RPMI7951 (cell line): Measurements from ENCODE around the gene PGAP3. TPM values are rescaled to one million over a fixed set of nuclear protein-coding genes. Genes with fewer than 3 reads are reported as not detected.
"Not testable (repeated sequence)": the region's sequence is repeated elsewhere in the genome, so short reads cannot be mapped to it uniquely, and the experiment has no call there.

Experiments
- DNase-seq: peaks from one replicate; pipeline ENCODE4 v3.0.0-alpha.2; 2012; ENCODE audit warnings: low read depth
- total RNA-seq: library from RNA; depleted of rRNA; stranded (reverse); fragments of >200 nt; shearing (Covaris generic); gene quantifications from 2 replicates; pipeline ENCODE4 v1.2.3, GENCODE V29; 2014

Gene PGAP3
- total RNA-seq, 1 experiment from 2014 or later, result 4.0 TPM

DNA sequence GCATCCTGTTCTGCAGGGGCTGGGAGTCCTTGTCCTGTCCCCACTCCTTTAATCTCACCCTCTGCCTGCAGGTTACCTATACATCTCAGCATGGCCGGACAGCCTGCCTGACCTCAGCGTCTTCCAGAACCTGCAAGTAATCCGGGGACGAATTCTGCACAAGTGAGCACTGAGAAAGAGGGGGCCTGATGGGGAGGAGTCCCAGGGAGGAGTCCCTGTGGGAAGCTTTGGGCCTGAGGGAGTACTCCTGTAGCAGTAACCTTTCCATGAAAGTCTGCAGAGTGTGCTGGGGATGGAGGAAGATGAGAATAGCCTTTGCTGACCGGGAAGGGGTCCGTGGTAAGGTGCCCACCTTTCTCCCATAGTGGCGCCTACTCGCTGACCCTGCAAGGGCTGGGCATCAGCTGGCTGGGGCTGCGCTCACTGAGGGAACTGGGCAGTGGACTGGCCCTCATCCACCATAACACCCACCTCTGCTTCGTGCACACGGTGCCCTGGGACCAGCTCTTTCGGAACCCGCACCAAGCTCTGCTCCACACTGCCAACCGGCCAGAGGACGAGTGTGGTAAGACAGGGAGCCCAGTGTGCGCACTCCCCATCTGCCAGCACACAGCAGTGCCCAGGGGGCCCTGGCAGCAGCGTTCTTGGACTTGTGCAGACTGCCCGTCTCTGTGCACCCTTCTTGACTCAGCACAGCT is 27.7 kb upstream of the PGAP3 start:
- no peak for DNase-seq

DNA sequence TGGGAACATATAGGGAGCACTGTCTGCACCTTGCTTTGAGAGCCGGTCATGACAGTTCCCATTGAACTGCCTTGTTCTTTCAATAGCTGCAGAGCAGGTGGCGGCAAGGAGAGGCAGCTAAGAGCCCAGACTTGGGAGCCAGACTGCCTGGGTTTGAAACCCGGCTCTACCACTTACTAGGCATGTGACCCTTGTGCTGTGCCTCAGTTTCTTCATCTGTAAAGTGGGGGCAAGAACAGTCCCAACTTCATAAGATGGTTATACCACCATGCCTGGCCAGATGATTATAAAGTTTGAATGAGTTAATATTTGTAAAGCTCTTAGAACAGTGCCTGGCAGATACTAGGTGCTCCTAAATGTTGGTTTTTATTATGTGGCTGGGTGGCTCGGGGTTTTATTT is 26.4 kb upstream of the PGAP3 start:
- DNase-seq, result no peak

DNA sequence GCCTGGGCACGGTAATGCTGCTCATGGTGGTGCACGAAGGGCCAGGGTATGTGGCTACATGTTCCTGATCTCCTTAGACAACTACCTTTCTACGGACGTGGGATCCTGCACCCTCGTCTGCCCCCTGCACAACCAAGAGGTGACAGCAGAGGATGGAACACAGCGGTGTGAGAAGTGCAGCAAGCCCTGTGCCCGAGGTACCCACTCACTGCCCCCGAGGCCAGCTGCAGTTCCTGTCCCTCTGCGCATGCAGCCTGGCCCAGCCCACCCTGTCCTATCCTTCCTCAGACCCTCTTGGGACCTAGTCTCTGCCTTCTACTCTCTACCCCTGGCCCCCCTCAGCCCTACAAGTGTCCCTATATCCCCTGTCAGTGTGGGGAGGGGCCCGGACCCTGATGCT is 24.0 kb upstream of the PGAP3 start:
- DNase-seq, result no peak

DNA sequence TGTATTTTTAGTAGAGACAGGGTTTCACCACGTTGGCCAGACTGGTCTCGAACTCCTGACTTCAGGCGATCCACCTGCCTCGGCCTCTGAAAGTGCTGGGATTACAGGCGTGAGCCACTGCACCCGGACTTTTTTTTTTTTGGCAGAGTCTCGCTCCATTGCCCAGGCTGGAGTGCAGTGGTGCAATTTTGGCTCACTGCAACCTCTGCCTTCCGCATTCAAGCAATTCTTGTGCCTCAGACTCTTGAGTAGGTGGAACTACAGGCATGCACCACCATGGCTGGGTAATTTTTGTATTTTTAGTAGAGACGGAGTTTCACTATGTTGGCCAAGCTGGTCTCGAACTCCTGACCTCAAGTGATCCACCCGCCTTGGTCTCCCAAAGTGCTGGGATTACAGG is 23.2 kb upstream of the PGAP3 start:
- not testable (repeated sequence) for DNase-seq

DNA sequence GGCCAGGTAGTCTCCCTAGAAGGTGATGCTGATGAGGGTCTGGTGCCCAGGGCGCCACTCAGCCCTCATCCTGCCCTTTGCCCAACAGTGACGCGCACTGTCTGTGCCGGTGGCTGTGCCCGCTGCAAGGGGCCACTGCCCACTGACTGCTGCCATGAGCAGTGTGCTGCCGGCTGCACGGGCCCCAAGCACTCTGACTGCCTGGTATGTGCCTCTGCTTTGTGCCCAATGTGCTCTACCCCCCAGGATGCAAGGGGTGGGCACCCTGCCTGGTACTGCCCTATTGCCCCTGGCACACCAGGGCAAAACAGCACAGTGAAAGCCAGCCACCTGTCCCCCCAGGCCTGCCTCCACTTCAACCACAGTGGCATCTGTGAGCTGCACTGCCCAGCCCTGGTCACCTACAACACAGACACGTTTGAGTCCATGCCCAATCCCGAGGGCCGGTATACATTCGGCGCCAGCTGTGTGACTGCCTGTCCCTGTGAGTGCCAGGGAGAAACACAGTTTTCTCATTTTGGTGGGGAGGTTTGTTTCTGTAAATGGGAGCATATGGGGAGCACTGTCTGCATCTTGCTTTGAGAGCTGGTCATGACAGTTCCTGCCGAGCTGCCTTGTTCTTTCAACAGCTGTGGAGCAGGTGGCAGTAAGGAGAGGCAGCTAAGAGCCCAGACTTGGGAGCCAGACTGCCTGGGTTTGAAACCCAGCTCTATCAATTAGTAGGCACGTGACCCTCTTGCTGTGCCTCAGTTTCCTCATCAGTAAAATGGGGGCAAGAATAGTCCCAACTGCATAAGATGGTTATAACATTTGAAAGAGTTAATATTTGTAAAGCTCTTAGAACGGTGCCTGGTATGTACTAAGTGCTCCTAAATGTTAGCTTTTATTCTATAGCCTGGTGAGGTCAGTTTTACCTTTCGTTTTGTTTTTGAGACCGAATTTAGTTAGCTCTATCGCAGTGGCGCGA is 22.4 kb upstream of the PGAP3 start:
- DNase-seq, result no peak

DNA sequence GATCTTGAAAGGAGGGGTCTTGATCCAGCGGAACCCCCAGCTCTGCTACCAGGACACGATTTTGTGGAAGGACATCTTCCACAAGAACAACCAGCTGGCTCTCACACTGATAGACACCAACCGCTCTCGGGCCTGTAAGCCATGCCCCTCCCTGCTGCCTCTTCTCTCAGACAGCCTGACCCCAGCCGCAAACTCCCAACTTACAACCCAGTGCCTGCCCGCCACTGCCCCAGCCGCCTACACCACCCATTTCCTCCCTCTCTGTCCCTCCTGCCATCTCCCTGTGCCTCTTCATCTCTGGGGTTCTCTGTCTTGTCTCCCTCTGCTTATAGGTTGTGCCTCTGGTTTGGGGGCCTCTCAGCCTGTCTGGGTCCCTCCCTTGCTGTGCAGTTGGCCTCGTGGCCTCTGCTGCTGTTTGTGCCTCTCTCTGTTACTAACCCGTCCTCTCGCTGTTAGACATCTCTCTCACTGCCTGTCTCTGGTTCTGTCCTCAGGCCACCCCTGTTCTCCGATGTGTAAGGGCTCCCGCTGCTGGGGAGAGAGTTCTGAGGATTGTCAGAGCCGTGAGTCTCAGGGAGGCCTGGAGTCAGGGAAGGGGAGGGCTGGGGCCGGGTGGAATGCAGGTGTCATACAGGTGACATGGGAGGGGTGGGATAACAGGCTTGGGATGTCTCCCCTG is 21.6 kb upstream of the PGAP3 start:
- DNase-seq, result no peak

DNA sequence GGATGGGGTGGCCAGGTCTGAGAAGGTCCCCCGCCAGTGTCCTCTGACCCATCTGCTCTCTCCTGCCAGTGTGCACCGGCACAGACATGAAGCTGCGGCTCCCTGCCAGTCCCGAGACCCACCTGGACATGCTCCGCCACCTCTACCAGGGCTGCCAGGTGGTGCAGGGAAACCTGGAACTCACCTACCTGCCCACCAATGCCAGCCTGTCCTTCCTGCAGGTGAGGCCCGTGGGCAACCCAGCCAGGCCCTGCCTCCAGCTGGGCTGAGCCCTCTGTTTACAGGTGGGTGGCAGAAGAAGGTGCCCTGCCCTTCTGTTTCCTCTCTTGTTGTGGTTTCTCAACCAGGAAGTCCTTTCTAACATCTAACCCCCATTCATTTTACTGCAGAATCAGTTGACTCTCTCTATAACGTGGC is 19.1 kb upstream of the PGAP3 start:
- no peak for DNase-seq

DNA sequence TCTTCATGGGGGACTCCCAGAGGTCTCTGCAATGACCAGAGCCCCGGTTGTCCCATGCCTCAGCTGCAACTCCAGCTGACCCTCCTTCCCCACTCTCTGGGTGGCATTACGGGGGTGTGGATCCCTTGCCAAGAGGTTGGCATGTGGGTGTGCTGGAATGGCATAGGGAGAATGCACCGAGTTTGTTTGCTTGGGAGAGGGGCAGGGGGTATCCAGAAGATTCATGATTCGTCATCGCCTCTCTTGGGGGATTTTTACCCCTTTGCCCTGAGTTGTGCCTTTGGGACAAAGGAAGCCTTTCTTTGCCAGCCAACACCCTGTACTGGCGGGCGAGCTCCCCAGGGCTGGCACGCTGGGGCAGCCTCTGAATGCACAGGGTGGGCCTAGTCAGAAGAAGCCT is 18.5 kb upstream of the PGAP3 start:
- no peak for DNase-seq

DNA sequence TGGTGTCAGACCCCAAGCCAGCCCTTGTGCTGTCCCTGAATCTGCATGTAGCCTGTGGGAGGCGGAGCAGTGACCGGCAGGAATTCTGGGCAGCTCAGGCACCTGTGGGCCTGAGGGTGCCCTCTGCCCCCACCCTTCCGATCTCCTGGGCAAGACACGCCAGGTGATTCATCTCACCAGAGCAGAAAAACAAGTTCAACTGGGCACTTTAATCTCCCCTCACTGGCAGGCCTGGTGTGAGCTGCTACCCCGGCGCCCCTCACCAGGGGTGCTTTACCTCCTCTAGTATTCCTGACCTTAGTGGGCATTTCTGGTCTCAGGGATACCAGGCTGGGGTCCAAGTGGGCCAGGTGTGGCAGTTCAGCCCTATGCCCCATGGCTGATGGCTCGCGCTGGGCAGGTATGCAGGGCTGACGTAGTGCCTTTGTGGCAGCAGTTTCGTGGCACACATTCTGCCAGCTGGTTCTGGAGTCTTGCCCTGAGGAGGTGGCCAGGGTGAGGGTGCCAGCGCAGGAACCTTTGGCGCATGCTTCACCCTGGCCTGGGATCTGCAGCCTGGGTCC is 18.0 kb upstream of the PGAP3 start:
- DNase-seq, result no peak

DNA sequence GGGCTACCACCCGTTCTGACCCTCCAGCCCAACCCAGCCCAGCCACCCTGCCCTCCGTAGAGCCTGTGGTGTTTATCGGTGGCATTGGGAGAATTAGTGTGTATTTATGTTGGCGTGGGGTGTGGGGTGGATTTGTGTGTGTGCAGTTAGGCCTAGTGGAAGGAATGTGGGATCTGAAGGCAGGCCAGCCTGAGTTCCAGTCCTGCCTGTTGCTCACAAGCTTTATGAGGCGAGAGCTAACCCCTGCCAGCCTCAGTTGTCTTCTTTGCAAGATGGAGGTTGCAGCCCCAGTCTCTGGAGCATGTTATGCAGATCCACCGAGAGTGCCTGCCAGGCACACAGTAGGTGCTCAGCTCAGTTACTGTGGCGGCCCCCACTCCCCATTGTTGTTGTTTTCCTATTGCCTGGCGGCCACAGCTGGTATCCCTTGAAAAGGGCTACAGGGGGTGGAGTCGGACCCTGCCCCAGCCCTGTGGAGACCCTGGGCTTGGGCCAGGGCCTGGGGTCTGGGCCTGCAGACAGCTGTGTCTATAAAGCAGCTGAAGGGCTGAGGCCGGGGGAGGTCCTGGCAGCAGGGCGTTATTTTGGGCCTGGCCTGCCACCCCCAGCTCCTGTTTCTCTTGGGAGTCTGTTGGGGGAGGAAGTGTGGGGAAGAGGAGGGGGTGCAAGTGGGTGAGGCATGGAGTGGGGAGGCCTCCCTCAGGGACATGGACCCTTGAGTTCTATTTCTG is 17.1 kb upstream of the PGAP3 start:
- no peak for DNase-seq

DNA sequence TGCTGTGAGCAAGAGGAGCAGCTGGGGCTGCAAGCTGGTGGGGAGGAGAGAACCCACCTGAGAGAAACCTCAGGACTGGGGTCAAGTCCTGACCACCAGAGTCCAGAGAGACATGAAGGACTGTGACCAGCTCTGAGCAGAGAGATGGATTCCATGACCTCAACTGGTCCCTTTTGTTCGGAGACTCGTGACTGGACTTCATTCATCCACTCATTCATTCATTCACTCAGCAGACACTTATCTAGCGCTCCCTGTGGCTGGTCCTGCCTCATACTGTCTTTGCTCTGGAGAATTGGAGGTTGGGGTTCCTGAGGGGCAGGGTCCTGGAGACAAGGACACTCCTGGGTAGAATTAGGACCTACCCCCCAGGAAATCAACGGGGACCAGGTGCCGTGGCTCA is 16.1 kb upstream of the PGAP3 start:
- no peak for DNase-seq

DNA sequence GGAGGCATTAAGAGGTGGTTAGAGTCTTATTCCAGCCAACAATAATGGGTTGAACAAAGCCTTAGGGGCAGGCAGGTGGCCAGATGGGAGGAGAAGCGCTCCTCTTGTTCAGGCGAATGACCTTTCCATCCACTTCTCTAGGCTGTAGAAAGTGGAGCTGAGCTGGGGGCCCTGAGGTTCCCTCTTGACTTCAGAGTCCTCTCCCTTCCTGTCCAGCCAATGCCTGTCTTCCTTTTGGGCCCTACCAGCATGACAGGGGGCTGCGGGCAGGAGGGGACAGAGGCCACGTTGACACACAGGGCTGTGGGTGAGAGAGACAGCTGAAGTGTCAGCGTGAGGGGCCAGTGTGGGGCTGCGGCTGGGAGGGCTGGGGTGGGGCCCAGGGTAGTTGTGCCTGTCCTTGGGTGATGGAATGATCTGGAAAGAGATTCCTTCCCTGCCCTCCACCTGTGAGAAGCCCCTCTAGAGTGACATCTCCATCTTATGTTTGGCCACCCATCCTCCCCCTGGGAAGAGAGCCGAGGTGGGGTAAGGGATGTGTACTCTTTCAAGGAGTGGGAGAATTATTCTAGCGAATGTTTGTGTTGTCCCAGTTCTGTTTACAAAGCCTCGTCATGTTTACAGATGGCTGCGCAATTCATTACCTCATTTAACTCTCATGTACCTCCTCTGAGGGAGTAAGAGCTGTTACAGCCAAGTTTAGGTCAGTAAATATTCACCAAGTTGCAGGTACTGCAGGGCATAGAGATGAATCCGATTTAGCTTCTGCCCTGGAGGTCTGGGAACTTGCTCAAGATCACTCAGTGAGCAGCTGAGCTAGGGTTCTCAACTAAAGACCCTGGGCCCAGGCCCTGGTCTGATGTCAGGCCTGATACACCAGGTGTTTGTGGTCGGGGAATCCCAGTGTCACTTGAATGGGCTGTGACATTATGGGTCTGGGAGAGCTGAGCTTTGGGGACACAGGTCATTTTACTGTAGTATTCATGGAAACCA is 15.3 kb upstream of the PGAP3 start:
- no peak for DNase-seq

DNA sequence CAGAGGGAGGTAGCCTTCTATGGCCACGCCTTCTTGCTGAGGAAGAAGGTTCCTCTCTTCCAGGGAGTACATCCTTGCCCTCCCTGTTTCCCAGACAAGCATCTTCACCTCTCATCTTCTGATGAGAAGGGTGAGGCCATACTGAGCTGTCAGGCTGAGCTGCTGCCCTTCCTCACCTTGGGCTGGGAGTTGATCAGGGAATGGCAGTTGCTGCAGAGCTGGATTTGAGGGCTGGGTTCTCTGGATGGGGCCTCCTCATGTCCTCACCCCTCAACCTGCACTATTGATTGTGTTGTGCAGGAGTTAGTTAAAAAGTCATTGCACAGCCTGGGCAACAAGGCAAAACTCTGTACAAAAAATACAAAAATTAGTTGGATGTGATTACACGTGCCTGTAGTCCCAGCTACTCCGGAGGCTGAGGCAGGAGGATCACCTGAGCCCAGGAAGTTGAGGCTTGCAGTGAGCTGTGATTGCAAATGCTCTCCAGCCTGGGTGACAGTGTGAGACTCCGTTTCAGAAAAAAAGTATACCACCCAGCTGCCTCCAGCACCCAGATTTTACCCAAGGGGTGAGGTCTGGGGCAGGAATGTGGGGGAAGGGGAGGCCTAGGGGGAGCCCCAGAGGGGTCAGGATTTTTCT is 14.0 kb upstream of the PGAP3 start:
- no peak for DNase-seq

DNA sequence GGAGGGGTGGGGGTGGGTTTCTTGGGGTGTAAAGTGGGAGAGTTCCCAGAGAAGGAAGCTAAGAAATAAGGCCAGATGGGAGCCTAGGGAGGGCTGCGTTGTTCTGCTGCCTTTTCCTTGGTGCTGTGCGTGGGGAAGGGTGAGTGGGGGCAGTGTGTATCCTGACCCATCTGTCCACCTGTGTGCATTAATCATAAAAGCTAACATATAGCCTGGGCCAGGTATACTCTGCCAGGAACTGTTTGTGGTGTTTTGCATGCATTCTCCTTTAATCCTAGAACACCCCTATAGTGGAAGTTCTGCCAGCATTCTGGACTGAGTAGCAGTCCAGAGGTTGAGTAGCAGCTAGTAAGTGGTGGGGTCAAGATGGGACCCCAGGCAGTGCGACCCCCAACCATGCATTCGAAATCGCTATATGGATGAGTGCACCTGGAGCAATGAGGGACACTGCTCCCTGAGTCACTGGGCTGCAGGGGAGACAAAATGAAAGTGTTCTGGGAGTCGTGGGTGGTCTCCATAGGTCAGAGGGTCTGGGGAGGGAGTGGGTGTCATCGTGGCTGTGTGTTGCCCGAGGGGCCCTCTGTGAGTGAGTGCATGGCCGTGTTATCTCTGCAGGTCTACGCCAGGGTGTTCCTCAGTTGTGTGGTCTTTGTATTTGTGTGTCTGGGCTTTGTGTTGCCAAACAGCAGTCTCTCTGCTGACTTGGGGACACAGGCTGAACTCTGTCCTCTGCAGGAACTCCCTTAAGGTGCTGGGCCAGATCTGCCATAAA is 13.3 kb upstream of the PGAP3 start:
- no peak for DNase-seq

DNA sequence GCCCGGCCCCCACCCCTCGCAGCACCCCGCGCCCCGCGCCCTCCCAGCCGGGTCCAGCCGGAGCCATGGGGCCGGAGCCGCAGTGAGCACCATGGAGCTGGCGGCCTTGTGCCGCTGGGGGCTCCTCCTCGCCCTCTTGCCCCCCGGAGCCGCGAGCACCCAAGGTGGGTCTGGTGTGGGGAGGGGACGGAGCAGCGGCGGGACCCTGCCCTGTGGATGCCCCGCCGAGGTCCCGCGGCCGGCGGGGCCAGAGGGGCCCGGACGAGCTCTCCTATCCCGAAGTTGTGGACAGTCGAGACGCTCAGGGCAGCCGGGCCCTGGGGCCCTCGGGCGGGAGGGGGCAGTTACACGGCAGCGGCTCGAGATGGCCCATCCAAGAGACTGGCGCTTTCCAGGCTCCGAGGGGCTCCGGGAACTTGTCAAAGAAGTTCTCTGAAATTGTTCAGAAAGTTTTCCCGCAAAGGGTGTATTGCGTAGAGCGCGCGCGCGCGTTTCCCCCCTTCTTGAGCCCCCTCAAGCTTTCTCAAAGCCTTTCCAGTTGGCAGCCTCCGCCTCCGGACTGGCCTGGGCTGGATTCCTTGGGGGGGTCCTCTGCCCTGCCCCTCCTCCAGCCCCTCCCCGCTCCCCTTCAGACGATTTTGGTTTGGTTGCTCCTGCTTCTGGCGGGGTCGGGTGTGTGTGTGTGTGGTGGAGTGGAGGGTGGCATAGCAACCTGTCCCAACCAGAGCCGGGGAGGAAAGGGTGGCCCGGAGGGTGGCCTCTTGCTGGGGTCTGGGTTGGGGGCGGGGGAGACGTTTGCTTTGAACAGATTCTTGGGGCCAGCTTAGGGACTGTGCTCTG is 12.5 kb upstream of the PGAP3 start:
- DNase-seq, result no peak

DNA sequence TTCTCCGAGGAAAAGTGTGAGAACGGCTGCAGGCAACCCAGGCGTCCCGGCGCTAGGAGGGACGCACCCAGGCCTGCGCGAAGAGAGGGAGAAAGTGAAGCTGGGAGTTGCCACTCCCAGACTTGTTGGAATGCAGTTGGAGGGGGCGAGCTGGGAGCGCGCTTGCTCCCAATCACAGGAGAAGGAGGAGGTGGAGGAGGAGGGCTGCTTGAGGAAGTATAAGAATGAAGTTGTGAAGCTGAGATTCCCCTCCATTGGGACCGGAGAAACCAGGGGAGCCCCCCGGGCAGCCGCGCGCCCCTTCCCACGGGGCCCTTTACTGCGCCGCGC is 11.9 kb upstream of the PGAP3 start, which contains the start of gene ERBB2:
ERBB2 (plus strand) TSS at position 247 of the 330 bp plus-strand sequence. CDS start 175 bp downstream, outside the sequence.
- DNase-seq, result peak; percentile 72

DNA sequence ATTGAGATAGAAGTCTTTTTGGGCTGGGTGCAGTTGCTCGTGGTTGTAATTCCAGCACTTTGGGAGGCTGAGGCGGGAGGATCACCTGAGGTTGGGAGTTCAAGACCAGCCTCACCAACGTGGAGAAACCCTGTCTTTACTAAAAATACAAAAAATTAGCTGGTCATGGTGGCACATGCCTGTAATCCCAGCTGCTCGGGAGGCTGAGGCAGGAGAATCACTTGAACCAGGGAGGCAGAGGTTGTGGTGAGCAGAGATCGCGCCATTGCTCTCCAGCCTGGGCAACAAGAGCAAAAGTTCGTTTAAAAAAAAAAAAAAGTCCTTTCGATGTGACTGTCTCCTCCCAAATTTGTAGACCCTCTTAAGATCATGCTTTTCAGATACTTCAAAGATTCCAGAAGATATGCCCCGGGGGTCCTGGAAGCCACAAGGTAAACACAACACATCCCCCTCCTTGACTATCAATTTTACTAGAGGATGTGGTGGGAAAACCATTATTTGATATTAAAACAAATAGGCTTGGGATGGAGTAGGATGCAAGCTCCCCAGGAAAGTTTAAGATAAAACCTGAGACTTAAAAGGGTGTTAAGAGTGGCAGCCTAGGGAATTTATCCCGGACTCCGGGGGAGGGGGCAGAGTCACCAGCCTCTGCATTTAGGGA is 11.4 kb upstream of the PGAP3 start:
- not testable (repeated sequence) for DNase-seq
